ENCODE data around the gene TRIP10.

- TF ChIP-seq CTCF (IDR thresholded peaks at IDR 0.05 in 2 of 3, conservative IDR thresholded peaks at IDR 0.05 in 1 of 3; ENCODE audit: control insufficient read depth in 2 of 3, extremely low read depth in 1 of 3, insufficient read depth in 1 of 3, low read depth in 3 of 3, low read length in 3 of 3) (no peak), SRF (IDR thresholded peaks at IDR 0.05; ENCODE audit: low read depth in 2 of 2, low read length in 2 of 2) (no peak), CHD2 (IDR thresholded peaks at IDR 0.05; ENCODE audit: borderline replicate concordance, low read depth, low read length) (no peak), SP1 (IDR thresholded peaks at IDR 0.05; ENCODE audit: low read depth, low read length) (no peak), HDGF (IDR thresholded peaks at IDR 0.05) (no peak; the same call in 1 of the 2 replicates), EGR1 (IDR thresholded peaks at IDR 0.05; ENCODE audit: borderline replicate concordance in 1 of 2, low read depth in 2 of 2, low read length in 2 of 2) (no peak), CBX5 (IDR thresholded peaks at IDR 0.05; ENCODE audit: low read depth) (no peak)
These were observed 15.7 kb upstream of the TRIP10 start for GRCh38 chr19:6723738-6724137.

Measured in GM12878 (cell line).